OCI-M2 (cell line): ENCODE data around the gene ITPR1.

ENCODE experiments used
- DNase-seq: peaks from one replicate; lab custom pipeline; 2025; ENCODE audit not compliant: unreplicated experiment; lab: John Stamatoyannopoulos, UW

ITPR1 gene

GRCh38 chr3:4478261-4478660 lies 14.9 kb upstream of the ITPR1 start:
- no peak for DNase-seq

- no peak for DNase-seq
These were observed 1.3 kb upstream of the ITPR1 start for GRCh38 chr3:4491855-4492207.

GRCh38 chr3:4492208-4493013 lies 737 bp upstream of the ITPR1 start:
- no peak for DNase-seq

DNA sequence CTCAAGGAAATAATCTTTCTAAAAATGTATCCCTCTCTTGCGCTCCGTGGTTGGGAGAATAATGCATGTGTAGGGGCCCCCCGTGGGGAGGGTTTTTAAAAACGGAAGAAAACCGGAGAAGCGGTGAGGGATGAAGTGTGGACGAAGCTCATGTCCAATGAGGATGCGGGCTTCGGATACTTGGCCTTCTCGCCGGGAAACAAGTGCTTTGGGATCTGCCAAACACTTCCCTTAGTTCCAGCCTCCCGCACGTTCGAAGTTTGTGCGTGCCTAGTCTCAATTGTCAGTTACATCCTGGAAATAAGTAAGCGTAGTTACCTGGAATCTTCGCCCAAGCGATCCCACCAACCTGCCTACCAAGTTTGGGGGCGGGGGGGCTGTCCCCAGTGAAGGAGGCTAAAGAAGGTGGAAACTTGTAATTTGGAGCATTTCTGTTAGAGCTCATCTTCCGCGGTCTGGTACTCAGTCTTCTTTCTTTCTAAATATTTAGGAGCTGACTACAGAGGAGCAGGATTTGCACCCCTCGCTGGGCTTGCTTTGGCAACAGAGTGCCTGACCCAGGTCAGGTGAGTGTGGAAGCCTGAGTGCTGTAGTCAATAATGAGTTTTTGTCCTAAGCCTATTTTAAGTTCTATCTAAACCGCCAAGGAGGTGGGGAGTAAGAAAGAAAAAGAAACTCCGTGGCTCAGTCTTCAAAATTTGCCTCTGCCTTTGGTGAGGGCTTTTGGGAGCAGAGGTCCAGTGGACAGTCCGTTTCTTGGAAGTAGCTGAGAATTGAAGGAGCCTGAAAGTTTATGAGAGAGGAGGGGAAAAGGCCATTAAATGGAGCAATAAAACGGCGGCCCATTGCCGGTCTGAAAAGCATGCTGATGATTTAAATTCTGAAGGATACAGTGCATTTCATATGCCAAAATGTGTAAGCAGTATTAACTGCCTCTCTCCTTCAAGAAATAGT lies 1.1 kb downstream of the ITPR1 start:
- DNase-seq, result no peak

DNA sequence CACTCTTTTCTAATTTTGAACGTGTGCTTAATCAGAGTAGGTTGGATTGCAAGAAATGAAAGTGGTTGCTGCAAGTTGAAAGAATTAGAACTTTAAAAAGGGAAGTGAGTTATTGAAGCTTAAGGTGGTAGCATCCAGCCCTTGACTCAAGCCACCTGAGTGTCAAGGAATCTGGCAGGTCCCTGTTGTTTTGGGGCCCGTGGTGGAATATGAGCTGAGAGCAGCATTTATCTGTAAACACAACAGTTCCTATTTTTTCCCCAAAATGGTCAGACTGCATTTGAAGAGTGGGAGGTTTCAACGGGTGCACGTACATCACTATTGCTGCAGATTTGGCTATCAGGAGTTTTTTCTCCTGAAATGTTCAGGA lies 1.7 kb downstream of the ITPR1 start:
- no peak for DNase-seq

DNA sequence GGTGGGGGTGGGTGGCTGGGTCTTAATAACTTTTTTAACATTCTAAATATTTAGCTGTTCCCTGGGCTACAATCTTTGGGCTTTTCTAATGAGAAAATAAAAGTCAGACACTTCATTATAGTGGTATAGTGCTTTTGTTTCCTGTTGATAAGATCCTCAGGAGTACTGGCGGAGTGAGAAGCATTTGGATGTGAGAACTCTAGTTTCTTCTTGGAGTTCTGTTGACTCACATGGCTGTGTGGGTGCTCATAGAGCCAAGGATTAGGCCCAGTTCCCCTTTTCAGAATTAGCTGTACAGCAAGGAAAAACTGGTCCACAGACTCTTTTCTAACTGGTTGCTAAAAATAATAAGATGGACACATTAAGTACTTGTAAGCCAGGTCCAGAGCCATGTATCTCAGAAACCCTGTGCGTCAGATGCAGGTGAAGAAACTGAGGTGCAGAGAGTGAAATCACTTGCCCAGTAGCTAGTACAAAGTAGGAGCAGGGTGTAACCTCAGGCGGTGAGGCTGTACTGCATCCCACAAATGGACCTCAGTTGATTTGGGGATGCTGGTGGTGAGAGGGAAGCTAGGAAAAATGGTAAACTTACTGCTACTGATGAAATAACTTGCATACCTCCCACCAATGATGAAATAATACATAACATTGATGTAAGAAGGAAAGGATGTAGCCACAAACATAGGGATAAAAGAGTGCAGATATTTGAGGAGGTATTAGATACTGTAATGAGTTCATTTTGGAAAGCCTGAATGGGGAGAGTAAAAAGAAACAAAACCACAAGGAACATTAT lies 2.3 kb downstream of the ITPR1 start:
- no peak for DNase-seq

- DNase-seq, result no peak
These were observed 2.9 kb downstream of the ITPR1 start for GRCh38 chr3:4496087-4496452.

DNA sequence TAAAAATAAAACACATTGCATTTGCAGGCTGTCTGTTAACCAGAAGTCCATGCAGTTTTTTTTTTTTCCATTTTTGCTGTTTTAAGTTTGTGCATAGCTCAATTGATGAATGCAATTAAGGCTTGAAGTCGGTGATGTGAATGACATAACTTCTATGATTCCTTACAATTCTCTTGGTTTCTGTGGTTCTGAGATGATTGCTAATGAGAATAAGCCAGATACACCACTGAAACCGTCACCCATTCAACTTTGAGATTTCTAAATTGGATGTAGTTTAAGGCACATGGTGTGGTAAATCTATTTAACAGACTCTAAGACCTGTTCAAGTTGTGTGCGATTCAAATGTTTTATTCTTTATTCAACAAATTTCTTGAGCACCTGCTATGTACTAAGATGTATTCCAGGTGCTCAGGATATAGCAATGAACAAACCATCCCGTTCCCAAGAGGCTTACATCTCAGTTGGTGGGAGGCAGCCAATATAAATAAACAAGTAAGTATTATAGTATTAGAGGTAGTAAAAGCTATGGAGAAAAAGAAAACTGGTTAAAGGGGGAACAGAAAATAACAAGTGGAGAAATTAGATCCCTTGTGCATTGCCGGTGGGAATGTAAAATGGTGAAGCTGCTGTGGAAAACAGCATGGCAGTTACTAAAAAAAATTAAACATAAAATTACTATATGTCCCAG lies 4.0 kb downstream of the ITPR1 start:
- no peak for DNase-seq

- no peak for DNase-seq
These were observed 4.7 kb downstream of the ITPR1 start for GRCh38 chr3:4497843-4498324.

DNA sequence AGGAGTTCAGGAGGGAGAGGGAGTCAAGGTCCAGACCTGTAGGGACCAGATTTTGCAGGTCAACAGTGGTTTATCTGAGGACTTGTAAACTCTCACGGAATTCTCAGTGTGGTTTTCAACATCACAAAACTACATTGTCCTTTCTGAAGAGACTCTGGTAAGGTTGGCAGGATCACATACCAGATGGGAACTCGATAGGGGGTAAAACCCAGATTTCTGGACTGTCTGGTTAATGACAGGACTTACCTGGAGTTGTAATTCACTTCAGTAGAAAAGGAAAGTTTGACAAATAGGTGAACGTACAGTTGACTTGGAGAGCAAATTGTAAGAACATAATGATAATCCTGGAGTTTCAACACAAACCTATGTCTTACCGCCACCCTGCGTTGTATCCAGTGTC lies 5.3 kb downstream of the ITPR1 start:
- no peak for DNase-seq

DNA sequence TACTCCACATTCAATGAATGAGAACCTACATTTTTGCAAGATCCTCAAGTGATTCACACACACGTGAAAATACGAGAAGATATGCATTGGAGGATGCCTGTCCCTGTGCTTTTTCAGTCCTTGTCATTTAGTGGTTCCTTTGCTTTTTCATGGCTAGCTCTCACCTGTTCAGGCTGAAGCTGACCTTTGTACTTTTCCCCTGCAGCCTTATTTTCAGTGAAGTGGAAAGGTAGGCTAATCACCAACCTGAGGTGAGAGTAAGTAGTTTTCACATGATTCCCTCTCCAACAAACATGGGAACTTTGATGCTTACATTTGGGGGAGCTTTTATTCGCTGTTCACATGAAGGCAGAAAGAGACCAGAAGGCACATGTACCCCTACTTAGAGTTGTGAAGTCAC lies 8.3 kb downstream of the ITPR1 start:
- no peak for DNase-seq

GRCh38 chr3:4501927-4502326 lies 8.8 kb downstream of the ITPR1 start:
- no peak for DNase-seq

DNA sequence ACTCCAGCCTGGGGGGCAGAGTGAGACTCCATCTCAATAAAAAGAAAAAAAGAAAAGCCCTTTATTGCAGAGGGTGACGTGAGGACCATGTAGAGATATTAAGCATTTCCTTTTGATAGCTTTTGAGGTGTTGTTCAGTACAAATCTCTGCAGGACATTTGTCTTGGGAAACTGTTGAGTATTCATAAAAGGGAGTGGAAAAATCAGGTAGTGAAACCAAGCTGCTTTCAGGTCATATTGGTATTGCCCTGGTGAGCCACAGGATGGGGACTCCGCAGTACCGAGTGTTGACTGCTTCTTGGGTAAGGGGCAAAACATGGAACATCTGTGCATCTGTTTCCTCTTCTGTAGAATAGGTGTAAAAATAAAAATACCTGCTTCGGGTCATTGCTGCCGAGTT lies 9.9 kb downstream of the ITPR1 start:
- no peak for DNase-seq

DNA sequence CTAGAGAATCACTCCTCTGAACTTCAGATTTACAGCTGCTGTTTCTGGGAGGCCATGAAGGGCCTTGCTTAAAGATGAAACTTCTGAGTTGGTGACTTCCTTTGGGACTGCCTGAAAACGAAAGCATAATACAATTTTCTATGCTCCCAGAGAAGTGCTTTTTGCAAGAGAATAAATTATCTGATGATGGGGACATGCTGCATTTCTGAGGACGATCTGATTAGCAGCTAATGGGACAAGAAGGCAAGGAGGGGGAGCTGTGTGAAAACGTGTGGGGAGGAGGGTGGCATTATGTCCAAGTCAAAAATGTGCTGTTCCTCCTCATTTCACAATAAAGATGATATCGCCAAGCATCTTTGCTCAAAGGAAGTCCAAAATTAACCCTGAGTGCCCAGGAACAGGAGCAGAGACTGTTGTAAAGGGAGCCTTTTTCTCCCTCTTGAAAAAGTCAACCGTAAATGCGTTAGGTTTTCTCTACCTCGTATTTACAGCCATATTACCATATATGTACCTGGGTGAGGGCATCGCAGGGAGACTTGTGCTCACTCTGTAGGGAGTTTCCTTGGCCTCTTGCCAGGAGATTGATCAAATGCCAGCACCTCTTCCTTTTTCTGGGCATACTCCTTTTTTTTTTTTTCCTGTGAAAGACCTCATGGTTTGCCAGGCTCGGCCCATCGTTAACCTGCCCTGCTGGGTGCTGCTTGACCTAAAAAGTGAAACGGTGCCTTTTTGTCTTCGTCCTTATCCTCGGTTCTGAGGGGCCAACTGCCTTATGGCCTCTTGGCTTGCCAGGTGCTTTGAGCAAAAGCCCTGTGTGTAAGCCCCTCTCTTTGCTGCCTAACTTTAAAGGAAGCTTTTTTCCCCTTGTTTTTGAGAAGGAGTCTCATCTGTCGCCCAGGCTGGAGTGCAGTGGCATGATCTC lies 11.5 kb downstream of the ITPR1 start:
- DNase-seq, result no peak

- no peak for DNase-seq
These were observed 12.8 kb downstream of the ITPR1 start for GRCh38 chr3:4505688-4506558.

GRCh38 chr3:4506559-4507023 lies 13.4 kb downstream of the ITPR1 start:
- DNase-seq, result no peak

GRCh38 chr3:4507024-4507596 lies 14.0 kb downstream of the ITPR1 start:
- DNase-seq, result no peak
